HFF-Myc (cell line): ENCODE data around the gene NPHP4.
A peak's percentile ranks its signal among the peaks of the same experiment; 100 is the strongest.

ENCODE experiments used
- DNase-seq: peaks from one replicate; pipeline ENCODE4 v3.0.0-alpha.2; 2011; ENCODE audit warnings: low read depth; ENCODE audit errors: extremely low read depth
- H3K4me3 ChIP-seq: replicated peaks from 2 replicates; pipeline ENCODE4 v1.5.1; 2011; ENCODE audit warnings: low read depth, mild to moderate bottlenecking, control low read depth, low read length
- TF ChIP-seq, protein P1 (sequence below): IDR thresholded peaks from 2 replicates; pipeline ENCODE4 v1.5.1; 2012; ENCODE audit warnings: mild to moderate bottlenecking, low read depth, low read length, control low read depth; ENCODE audit errors: missing control alignments

Gene NPHP4

DNA sequence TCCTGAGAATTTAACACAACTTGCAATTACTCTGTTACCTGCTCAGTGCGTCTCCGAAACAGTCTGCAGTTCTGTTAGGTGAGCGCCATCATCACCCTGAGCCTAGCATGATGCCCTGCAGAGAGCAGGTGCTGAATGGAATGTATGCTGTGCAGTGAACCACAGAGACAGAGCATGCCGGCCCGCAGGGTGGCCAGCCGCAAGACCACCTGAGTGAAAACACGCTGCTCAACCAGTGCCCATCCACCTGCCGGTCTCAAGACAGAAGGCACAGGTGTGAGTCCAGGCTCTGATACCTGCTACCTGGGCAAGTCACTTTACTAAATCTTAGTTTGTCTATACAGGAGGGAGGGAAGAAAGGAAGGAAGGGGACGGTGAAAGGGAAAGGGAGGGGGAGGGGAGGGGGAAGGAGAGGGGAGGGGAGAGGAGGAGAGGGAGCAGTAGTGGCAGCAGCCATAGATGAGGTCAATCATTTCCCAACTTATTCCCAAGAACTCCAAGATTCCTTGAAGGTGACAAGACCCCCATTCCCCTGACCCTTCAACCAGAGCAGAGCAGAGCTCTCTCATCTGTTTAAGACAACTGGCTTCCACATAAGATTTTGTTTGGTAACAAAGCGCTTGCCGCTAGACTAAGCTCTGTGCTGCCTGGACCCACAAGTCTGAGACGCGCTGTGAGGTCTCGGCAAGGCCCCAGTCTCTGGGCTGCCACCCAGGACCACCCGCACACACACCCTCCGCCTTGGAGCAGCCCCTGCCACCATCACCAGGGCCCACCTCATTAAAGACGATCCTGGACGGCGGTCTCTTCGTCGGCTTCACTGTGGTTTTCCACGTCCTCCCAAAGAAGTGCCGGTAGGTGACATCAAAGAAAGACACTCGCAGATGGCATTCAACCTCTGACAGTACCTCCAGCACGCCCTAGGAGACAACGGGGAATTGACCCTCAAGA lies 14.5 kb downstream of the NPHP4 start:
- DNase-seq, result no peak

DNA sequence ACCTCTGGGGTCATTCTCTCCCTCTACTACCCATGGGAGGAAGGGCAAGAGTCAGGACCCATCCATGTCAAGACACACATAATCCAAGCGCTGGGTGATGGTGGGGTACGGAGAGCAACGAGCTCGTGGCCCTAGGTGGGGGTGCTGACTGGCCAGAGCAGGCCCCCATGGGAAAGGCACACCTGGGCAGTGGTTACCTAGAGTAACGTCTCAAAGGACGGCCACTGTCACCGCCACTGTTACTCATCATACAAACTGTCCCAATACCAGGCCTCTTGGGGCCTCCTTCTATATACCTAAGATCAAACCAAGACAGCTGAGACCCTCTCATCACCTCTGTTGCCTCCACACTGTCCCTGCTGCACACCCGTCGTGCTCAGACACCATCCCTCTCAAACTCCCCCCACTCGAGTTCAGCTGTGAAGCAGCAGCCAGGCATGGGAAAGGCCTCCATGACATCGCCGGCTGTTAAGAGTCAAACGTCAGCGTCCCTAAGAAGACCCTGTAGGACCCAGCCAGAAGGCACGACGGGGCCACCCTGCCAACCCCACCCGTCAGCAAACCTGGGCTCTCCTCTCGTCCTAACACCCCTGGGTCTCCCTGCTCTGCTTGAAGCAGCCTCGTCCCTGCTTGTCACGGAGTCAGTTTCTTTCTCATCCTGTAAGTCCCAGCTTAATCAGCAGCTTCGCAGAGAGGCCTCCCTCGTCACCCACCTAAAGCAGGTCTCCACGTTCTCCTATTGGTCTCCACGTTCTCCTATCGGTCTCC lies 15.3 kb downstream of the NPHP4 start:
- DNase-seq, result no peak
- TF ChIP-seq, protein P1, sequence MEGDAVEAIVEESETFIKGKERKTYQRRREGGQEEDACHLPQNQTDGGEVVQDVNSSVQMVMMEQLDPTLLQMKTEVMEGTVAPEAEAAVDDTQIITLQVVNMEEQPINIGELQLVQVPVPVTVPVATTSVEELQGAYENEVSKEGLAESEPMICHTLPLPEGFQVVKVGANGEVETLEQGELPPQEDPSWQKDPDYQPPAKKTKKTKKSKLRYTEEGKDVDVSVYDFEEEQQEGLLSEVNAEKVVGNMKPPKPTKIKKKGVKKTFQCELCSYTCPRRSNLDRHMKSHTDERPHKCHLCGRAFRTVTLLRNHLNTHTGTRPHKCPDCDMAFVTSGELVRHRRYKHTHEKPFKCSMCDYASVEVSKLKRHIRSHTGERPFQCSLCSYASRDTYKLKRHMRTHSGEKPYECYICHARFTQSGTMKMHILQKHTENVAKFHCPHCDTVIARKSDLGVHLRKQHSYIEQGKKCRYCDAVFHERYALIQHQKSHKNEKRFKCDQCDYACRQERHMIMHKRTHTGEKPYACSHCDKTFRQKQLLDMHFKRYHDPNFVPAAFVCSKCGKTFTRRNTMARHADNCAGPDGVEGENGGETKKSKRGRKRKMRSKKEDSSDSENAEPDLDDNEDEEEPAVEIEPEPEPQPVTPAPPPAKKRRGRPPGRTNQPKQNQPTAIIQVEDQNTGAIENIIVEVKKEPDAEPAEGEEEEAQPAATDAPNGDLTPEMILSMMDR, result no peak
- H3K4me3 ChIP-seq, result no peak overlapping the region

More for the DNA sequence above, 14.5 kb downstream of the NPHP4 start:
- TF ChIP-seq, protein P1, result no peak
- no peak overlapping the region for H3K4me3 ChIP-seq

DNA sequence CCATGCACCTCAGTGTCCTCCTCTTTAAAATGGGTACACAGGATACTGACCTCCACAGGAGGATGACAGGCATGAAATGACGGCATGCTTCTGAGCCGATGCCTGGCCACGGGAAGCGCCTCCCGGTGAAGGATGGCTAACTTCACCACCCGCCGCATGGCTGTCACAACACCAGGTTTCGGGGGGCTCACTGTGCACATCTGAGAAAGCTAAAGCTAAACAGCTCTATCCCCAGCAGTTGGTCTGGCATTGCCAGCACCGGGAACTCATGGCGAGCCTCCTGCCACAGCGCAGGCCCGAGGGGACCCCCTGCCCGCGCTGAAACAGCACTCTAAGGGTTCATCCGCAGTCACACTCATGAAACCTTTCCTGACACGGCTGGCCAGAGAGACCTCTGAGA lies 16.0 kb downstream of the NPHP4 start:
- TF ChIP-seq, protein P1, result no peak
- no peak overlapping the region for H3K4me3 ChIP-seq
- no peak for DNase-seq

DNA sequence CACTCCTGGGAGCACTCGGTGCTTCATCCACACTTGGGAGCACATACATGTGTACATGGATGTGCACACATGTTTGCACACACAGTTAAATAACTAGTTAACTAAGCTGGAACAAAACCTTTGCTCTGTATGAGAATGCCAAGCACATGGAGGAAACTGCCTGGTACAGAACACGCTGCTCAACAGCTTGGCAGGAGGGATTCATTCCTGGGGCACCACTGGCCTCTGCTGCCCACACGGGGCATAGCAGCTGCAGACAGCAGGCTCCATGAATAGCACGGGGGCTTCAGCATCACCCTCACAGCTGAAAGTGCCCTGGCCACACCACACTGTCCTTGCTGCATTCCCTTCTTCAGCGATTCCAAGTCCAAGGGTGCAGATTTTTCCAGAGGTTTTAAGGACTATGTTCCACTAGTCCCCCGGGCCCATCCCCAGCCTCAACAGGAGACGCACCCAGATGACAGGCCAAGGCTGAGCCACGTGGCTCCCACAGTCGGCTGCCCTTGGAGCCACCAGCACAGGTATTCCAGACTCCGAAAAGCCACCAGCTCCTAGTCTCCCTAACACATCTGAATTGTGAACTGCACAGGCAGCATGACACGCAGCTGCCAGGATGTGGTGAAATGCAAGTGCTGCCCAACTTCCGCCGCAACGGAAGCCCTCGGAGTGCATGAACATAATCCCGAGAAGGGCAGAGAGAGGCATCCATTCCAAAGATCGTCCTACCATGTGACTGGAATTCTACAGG lies 16.9 kb downstream of the NPHP4 start:
- no peak overlapping the region for H3K4me3 ChIP-seq
- DNase-seq, result peak; percentile 27
- TF ChIP-seq, protein P1, result peak; percentile 82

DNA sequence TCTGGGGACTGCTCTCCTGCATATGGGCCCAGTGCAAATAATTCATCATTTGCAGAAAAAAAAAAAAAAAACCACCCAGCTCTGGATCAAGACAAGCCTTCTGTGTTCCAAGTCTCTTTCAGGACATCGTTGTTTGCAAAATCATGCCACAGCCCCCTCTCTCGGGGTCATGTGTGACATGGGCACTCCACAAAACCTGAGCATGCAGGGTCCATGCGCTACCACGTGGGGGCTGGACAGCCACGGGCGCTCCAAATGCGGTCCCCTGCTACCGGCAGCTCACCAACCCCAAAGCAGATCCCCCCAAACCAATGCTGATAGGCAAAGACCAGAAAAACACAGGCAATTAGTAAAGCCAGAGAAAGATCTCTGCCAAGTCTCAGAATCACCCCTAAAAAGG lies 17.6 kb downstream of the NPHP4 start:
- TF ChIP-seq, protein P1, result no peak
- no peak for DNase-seq
- no peak overlapping the region for H3K4me3 ChIP-seq

DNA sequence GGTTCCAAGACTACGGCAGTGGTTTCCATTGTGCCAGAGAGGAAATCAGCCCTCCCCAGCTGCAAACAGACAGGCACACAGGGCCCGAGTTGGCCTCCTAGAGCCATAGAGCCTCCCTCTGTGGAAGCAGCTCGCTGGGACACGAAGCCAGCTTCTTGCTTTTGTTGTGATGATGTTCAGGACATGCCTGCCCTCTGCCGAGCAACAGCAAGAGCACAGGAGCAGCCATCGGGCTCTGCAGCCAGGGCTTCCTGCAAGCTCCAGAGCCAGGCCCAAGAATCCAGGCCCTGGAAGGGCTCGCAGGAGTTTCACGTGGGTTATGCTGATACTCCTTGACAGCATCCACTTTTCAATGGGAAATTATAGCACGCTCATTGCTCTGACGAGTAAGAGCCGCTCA lies 18.5 kb downstream of the NPHP4 start:
- TF ChIP-seq, protein P1, result no peak
- no peak for DNase-seq
- H3K4me3 ChIP-seq, result no peak overlapping the region
